AG10803 (cell line): ENCODE results near the gene POMC.
"Not testable (repeated sequence)": the region's sequence is repeated elsewhere in the genome, so short reads cannot be mapped to it uniquely, and the experiment has no call there.

ENCODE experiments used
- DNase-seq: peaks from one replicate; pipeline ENCODE4 v3.0.0; 2010; ENCODE audit warnings: low read depth
- H3K4me3 ChIP-seq: 2 replicates; pipeline ENCODE4 v1.5.1; 2011; ENCODE audit warnings: mild to moderate bottlenecking, low read length, control low read depth
- TF ChIP-seq, protein P1 (sequence below): conservative IDR thresholded peaks from 2 replicates; pipeline ENCODE4 v1.5.1; 2011; ENCODE audit warnings: mild to moderate bottlenecking, low read length, control low read depth, inconsistent platforms

POMC gene

DNA sequence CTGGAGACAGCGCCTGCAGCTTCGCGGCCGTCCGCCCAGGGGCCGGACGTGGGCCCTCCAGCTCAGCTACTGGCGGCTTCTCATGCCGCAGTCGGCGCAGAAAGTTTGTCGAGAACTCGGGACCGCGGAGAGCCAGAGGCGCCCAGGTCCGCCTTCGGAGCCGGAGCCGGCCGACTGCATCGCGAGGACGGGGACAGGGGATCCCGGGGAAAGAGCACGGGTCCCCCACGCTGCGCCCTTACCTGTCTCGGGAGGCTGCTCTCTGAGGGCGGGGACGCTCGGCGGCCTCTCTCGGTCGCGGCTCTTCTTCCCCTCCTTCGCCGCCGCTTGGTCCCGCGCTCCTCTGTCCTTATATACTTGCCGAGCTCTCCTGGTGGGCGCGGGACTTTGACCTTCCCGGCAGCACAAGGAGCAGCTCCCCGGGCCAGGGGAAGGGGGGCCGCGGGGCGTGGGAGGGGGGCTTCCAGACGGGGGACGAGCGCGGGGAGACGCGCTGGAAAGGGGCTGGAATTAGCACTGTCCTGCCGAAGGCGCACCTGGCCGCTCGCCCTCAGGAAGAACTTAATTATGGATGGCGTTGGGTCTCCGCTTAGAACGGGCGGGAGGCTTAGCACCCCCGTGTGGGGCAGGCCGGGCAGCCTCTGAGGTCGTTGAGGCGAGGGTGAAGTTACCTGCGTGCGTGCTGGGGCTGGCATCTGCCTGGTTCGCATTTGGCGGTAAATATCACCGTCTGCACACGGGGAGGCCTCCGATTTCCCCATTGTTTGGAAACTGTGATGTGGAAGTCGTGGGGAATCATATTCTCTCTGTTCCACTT, at the start of gene POMC:
Gene POMC (minus strand): TSS at position 325 of the 817 bp plus-strand sequence. CDS start 3,808 bp downstream, outside the sequence.
- TF ChIP-seq, protein P1, sequence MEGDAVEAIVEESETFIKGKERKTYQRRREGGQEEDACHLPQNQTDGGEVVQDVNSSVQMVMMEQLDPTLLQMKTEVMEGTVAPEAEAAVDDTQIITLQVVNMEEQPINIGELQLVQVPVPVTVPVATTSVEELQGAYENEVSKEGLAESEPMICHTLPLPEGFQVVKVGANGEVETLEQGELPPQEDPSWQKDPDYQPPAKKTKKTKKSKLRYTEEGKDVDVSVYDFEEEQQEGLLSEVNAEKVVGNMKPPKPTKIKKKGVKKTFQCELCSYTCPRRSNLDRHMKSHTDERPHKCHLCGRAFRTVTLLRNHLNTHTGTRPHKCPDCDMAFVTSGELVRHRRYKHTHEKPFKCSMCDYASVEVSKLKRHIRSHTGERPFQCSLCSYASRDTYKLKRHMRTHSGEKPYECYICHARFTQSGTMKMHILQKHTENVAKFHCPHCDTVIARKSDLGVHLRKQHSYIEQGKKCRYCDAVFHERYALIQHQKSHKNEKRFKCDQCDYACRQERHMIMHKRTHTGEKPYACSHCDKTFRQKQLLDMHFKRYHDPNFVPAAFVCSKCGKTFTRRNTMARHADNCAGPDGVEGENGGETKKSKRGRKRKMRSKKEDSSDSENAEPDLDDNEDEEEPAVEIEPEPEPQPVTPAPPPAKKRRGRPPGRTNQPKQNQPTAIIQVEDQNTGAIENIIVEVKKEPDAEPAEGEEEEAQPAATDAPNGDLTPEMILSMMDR = no peak
- peak; percentile 12 for DNase-seq
- H3K4me3 ChIP-seq = peak within 1 kb of the TSS; percentile 48

- TF ChIP-seq, protein P1 = no peak
- H3K4me3 ChIP-seq = no peak overlapping the region
- no peak for DNase-seq
Measured at GRCh38 chr2:25218100-25218499, 49.7 kb upstream of the POMC start.

GRCh38 chr2:25215948-25216679, 47.7 kb upstream of the POMC start:
- TF ChIP-seq, protein P1 = no peak
- peak overlapping the region; percentile 69 for H3K4me3 ChIP-seq
- DNase-seq = peak; percentile 62

DNA sequence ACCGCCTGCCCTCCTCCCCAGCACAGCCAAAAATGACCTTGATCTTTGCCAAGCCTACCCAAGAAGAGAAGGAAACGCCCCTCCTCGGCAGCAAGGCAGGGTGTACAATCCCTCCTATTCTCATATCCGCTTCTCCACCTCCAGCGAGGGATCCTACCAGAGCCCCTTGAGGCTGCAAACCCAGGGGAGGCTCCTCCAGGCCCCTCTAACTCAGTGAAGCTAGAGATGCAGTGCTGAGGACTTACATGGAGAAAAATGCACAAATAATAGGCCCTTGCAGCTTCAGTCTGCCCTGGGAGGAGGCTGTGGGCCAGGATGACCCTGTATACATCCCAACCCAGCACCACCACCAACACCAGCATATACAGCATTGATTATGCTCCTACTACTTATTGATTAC, 46.9 kb upstream of the POMC start:
- DNase-seq = no peak
- TF ChIP-seq, protein P1 = no peak
- no peak overlapping the region; the same call in 1 of the 2 replicates for H3K4me3 ChIP-seq

DNA sequence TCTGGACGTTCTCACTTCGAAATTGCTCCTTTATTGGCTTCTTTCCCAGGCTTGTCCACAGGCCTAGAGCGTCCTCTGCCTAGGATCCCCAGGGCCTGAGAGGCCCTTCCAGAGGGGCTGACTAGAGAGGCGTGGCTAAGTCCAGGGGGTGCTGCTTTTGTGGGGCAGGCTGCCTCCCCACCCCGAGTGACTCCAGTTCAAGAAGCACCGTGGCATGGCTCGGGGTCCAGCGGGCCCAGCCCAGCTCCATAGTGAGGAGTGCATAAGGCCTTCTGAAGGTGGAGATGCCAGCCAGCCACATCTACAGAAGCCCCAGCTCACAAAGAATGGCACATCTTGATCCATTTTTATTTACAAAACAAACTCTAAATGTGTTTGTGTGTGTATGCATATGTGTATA, 44.8 kb upstream of the POMC start:
- TF ChIP-seq, protein P1 = no peak
- no peak overlapping the region for H3K4me3 ChIP-seq
- DNase-seq = no peak

- not testable (repeated sequence) for H3K4me3 ChIP-seq, DNase-seq
Measured at GRCh38 chr2:25210923-25211322, 42.5 kb upstream of the POMC start.

- TF ChIP-seq, protein P1 = no peak
- H3K4me3 ChIP-seq = no peak overlapping the region
- no peak for DNase-seq
Measured at GRCh38 chr2:25207078-25207545, 38.7 kb upstream of the POMC start.
